K562 (cell line): ENCODE measurements around the gene NUP205. TPM values are rescaled to one million over a fixed set of nuclear protein-coding genes. Genes with fewer than 3 reads are reported as not detected.
A peak's percentile ranks its signal among the peaks of the same experiment; 100 is the strongest.

ENCODE experiments used
- FOXA3 ChIP-seq, 2 experiments: fragments of 450-650 bp in 1 of 2; sonication (generic) in 1 of 2; formaldehyde crosslinking; IDR thresholded peaks in 1 of 2; conservative IDR thresholded peaks in 1 of 2; 2 replicates each; pipeline versions ENCODE4 v1.4.0 to v1.8.0; 2020 to 2022; ENCODE audit warnings: mild to moderate bottlenecking in 2 of 2, missing genetic modification reagents in 1 of 2
- HEY1 ChIP-seq: fragments of 250-450 bp; sonication (Bioruptor Pico); IDR thresholded peaks from 2 replicates; pipeline ENCODE4 v1.5.0; 2020; ENCODE audit warnings: mild to moderate bottlenecking, moderate library complexity, borderline replicate concordance
- KDM1A ChIP-seq, 2 experiments: fragments of 450-650 bp; IDR thresholded peaks; 2 replicates each; pipeline ENCODE4 v1.6.1; 2016; ENCODE audit warnings: mild to moderate bottlenecking in 2 of 2
- MEF2A ChIP-seq: IDR thresholded peaks from 2 replicates; pipeline ENCODE4 v1.6.1; 2011; ENCODE audit warnings: low read depth, mild to moderate bottlenecking, low read length, moderate library complexity; ENCODE audit not compliant: control insufficient read depth
- MEIS2 ChIP-seq: fragments of 450-650 bp; IDR thresholded peaks from 2 replicates; pipeline ENCODE4 v1.6.1; 2014; ENCODE audit warnings: mild to moderate bottlenecking; ENCODE audit not compliant: partially characterized antibody
- NR2F6 ChIP-seq: fragments of 450-650 bp; formaldehyde crosslinking; IDR thresholded peaks from 2 replicates; pipeline ENCODE4 v1.4.0; 2020; ENCODE audit warnings: mild to moderate bottlenecking
- PHB2 ChIP-seq: fragments of 450-650 bp; IDR thresholded peaks from 2 replicates; pipeline ENCODE4 v1.6.1; 2017; ENCODE audit warnings: low read depth
- POLR2AphosphoS5 ChIP-seq: IDR thresholded peaks from 2 replicates; pipeline ENCODE4 v1.6.1; 2011; ENCODE audit warnings: mild to moderate bottlenecking, low read depth, low read length, moderate library complexity; ENCODE audit not compliant: control insufficient read depth, insufficient read depth
- RAD51 ChIP-seq: fragments of 450-650 bp; IDR thresholded peaks from 2 replicates; pipeline ENCODE4 v1.7.1; 2016; ENCODE audit warnings: low read depth, mild to moderate bottlenecking, borderline replicate concordance
- RBM39 ChIP-seq: fragments of 200-400 bp; formaldehyde crosslinking; optimal IDR thresholded peaks from 2 replicates; pipeline ENCODE3; 2018; ENCODE audit warnings: low read depth, low read length
- SNRNP70 ChIP-seq: fragments of 200-400 bp; formaldehyde crosslinking; optimal IDR thresholded peaks from 2 replicates; pipeline ENCODE3; 2017; ENCODE audit warnings: low read depth, low read length
- SP1 ChIP-seq: sonication (generic); formaldehyde crosslinking; IDR thresholded peaks from 2 replicates; pipeline ENCODE4 v1.8.1; 2022; ENCODE audit warnings: mild to moderate bottlenecking, missing genetic modification reagents
- TCF7 ChIP-seq: sonication (generic); IDR thresholded peaks from 2 replicates; pipeline ENCODE4 v1.6.1; 2016; ENCODE audit warnings: antibody characterized with exemption, borderline replicate concordance
- THRAP3 ChIP-seq: fragments of 450-650 bp; IDR thresholded peaks from 2 replicates; pipeline ENCODE4 v1.6.1; 2016; ENCODE audit warnings: mild to moderate bottlenecking, inconsistent platforms, borderline replicate concordance
- ZBTB7A ChIP-seq: IDR thresholded peaks from 2 replicates; pipeline ENCODE4 v1.6.1; 2011; ENCODE audit warnings: low read depth, mild to moderate bottlenecking, low read length, moderate library complexity, borderline replicate concordance; ENCODE audit not compliant: control insufficient read depth
- ZC3H8 ChIP-seq: fragments of 450-650 bp; IDR thresholded peaks from 2 replicates; pipeline ENCODE4 v1.6.1; 2017
- ZNF24 ChIP-seq: fragments of 450-650 bp; IDR thresholded peaks from 2 replicates; pipeline ENCODE4 v1.6.1; 2016
- polyA plus RNA-seq, 8 experiments: library from polyadenylated mRNA; depleted of rRNA in 4 of 8; stranded (reverse) in 5 of 8; unstranded in 3 of 8; fragments of >200 nt; fragmentation: Nextera tagmentation in 2 of 8; fragmentation: Illumina TruSeq in 1 of 8; extraction: Ambion mirVana in 2 of 8; extraction: Trizol in 1 of 8; gene quantifications; 2 replicates each; pipeline versions ENCODE4 v1.2.1 to v1.2.3, GENCODE V29; 2011 to 2014; ENCODE audit warnings: inconsistent platforms in 1 of 8, missing spikeins in 1 of 8
- total RNA-seq, 7 experiments: library from RNA; depleted of rRNA in 6 of 7; stranded (reverse); fragments of >200 nt in 6 of 7; fragmentation: Illumina TruSeq in 2 of 7; extraction: Trizol in 2 of 7; gene quantifications; 2 replicates each; pipeline versions ENCODE4 v1.2.1 to v1.2.3, GENCODE V29; 2011 to 2021; ENCODE audit warnings: low replicate concordance in 1 of 7
- TF ChIP-seq, protein P1 (sequence below): sonication (generic); formaldehyde crosslinking; IDR thresholded peaks from 2 replicates; pipeline ENCODE4 v1.8.1; 2023; ENCODE audit warnings: missing genetic modification reagents, mild to moderate bottlenecking, borderline replicate concordance
- TF ChIP-seq, protein P2 (sequence below): fragments of 250-450 bp; sonication (Bioruptor Pico); IDR thresholded peaks from 2 replicates; pipeline ENCODE4 v1.8.0; 2021; ENCODE audit warnings: moderate library complexity, mild to moderate bottlenecking, inconsistent platforms
- TF ChIP-seq, protein P3 (sequence below): fragments of 250-450 bp; sonication (Bioruptor Pico); IDR thresholded peaks from 2 replicates; pipeline ENCODE4 v1.8.0; 2022; ENCODE audit warnings: moderate library complexity, mild to moderate bottlenecking, inconsistent platforms
- TF ChIP-seq, protein P4 (sequence below): sonication (generic); formaldehyde crosslinking; IDR thresholded peaks from 2 replicates; pipeline ENCODE4 v1.8.1; 2023; ENCODE audit warnings: mild to moderate bottlenecking, missing genetic modification reagents

Gene NUP205
- total and polyA plus RNA-seq, 9 of the 15 experiments (the other 6 are each of a cell fraction or from before 2014, with no cell fraction given): 101 to 282 (median 193) TPM

DNA sequence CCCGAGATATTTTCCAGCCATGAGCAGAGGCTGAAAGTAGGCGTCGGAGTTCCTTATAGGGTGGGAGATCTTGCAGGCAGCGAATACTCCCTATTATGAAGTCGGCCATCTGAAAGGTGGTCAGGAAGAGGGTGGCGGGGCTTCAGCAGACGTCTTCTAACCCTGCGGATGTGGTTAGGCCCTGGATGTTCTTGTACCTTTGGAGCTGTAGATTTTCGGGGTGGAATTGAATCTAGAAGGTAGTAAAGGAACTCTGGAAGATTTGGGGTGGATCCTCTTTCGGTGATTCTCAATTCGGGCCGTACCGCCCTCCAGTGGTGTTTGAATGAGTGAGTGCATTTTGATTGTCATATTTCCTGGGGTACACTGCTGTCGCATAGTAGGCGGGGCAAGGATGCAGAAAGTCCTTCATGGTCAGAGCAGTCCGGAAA lies 635 bp downstream of the NUP205 start (continued):
- TF ChIP-seq, protein P1, sequence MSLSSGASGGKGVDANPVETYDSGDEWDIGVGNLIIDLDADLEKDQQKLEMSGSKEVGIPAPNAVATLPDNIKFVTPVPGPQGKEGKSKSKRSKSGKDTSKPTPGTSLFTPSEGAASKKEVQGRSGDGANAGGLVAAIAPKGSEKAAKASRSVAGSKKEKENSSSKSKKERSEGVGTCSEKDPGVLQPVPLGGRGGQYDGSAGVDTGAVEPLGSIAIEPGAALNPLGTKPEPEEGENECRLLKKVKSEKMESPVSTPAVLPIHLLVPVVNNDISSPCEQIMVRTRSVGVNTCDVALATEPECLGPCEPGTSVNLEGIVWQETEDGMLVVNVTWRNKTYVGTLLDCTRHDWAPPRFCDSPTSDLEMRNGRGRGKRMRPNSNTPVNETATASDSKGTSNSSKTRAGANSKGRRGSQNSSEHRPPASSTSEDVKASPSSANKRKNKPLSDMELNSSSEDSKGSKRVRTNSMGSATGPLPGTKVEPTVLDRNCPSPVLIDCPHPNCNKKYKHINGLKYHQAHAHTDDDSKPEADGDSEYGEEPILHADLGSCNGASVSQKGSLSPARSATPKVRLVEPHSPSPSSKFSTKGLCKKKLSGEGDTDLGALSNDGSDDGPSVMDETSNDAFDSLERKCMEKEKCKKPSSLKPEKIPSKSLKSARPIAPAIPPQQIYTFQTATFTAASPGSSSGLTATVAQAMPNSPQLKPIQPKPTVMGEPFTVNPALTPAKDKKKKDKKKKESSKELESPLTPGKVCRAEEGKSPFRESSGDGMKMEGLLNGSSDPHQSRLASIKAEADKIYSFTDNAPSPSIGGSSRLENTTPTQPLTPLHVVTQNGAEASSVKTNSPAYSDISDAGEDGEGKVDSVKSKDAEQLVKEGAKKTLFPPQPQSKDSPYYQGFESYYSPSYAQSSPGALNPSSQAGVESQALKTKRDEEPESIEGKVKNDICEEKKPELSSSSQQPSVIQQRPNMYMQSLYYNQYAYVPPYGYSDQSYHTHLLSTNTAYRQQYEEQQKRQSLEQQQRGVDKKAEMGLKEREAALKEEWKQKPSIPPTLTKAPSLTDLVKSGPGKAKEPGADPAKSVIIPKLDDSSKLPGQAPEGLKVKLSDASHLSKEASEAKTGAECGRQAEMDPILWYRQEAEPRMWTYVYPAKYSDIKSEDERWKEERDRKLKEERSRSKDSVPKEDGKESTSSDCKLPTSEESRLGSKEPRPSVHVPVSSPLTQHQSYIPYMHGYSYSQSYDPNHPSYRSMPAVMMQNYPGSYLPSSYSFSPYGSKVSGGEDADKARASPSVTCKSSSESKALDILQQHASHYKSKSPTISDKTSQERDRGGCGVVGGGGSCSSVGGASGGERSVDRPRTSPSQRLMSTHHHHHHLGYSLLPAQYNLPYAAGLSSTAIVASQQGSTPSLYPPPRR (CRISPR knock-in tag): peak; percentile 96; the same call in 1 of the 2 replicates
- peak; percentile 57 for TF ChIP-seq RBM39
- peak; percentile 49 for TF ChIP-seq SNRNP70
- TF ChIP-seq ZNF24: 0 out of 2 replicates have a peak, but pooled peaks have one; percentile 49
- peak; percentile 84 for TF ChIP-seq POLR2AphosphoS5
- TF ChIP-seq, protein P2, sequence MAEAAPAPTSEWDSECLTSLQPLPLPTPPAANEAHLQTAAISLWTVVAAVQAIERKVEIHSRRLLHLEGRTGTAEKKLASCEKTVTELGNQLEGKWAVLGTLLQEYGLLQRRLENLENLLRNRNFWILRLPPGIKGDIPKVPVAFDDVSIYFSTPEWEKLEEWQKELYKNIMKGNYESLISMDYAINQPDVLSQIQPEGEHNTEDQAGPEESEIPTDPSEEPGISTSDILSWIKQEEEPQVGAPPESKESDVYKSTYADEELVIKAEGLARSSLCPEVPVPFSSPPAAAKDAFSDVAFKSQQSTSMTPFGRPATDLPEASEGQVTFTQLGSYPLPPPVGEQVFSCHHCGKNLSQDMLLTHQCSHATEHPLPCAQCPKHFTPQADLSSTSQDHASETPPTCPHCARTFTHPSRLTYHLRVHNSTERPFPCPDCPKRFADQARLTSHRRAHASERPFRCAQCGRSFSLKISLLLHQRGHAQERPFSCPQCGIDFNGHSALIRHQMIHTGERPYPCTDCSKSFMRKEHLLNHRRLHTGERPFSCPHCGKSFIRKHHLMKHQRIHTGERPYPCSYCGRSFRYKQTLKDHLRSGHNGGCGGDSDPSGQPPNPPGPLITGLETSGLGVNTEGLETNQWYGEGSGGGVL (CRISPR knock-in tag): no peak
- peak; percentile 69 for TF ChIP-seq MEIS2
- TF ChIP-seq MEF2A: no peak
- TF ChIP-seq, protein P3, sequence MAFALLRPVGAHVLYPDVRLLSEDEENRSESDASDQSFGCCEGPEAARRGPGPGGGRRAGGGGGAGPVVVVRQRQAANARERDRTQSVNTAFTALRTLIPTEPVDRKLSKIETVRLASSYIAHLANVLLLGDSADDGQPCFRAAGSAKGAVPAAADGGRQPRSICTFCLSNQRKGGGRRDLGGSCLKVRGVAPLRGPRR: no peak
- TF ChIP-seq NR2F6 (CRISPR knock-in tag): no peak
- no peak for TF ChIP-seq TCF7
- TF ChIP-seq FOXA3 (CRISPR knock-in tag; conservative IDR thresholded peaks at IDR 0.05 in 1 of 2, IDR thresholded peaks at IDR 0.05 in 1 of 2): no peak
- TF ChIP-seq, protein P4, sequence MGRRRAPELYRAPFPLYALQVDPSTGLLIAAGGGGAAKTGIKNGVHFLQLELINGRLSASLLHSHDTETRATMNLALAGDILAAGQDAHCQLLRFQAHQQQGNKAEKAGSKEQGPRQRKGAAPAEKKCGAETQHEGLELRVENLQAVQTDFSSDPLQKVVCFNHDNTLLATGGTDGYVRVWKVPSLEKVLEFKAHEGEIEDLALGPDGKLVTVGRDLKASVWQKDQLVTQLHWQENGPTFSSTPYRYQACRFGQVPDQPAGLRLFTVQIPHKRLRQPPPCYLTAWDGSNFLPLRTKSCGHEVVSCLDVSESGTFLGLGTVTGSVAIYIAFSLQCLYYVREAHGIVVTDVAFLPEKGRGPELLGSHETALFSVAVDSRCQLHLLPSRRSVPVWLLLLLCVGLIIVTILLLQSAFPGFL (CRISPR knock-in tag): no peak
- TF ChIP-seq SP1 (CRISPR knock-in tag): peak; percentile 66
- TF ChIP-seq KDM1A (IDR thresholded peaks at IDR 0.05): peak in 1 of 2 experiments; percentile 3; a peak in 1 of 4 replicates
- TF ChIP-seq ZC3H8: 0 out of 2 replicates have a peak, but pooled peaks have one; percentile 54
- TF ChIP-seq RAD51: no peak
- TF ChIP-seq ZBTB7A: no peak
- 0 out of 2 replicates have a peak, but pooled peaks have one; percentile 50 for TF ChIP-seq THRAP3
- no peak for TF ChIP-seq PHB2
- no peak for TF ChIP-seq HEY1
